Loucy (cell line): Measurements from ENCODE around the gene TNPO1.

Source experiments
- H2AFZ ChIP-seq: fragments of 200-600 bp; sonication (generic); 2 replicates; pipeline ENCODE4 v1.6.0; 2016; ENCODE audit warnings: antibody characterized with exemption, mild to moderate bottlenecking, low read length, moderate library complexity
- H3F3A ChIP-seq: fragments of 200-600 bp; 2 replicates; pipeline ENCODE4 v1.6.0; 2016; ENCODE audit warnings: antibody characterized with exemption, low read depth, mild to moderate bottlenecking
- H3K27me3 ChIP-seq: fragments of 200-600 bp; sonication (generic); 2 replicates; pipeline ENCODE4 v1.6.1; 2014; ENCODE audit warnings: low read length, mild to moderate bottlenecking; ENCODE audit not compliant: insufficient read depth, poor library complexity, severe bottlenecking
- H3K36me3 ChIP-seq: fragments of 200-600 bp; sonication (generic); 2 replicates; pipeline ENCODE4 v1.6.1; 2016; ENCODE audit warnings: low read length; ENCODE audit not compliant: insufficient read depth
- H3K4me1 ChIP-seq: fragments of 200-600 bp; sonication (generic); 2 replicates; pipeline ENCODE4 v1.5.1; 2014; ENCODE audit warnings: low read length, mild to moderate bottlenecking; ENCODE audit not compliant: insufficient read depth, poor library complexity, severe bottlenecking
- H3K4me2 ChIP-seq: fragments of 200-600 bp; sonication (generic); 2 replicates; pipeline ENCODE4 v1.6.0; 2014; ENCODE audit warnings: antibody characterized with exemption, low read length, low read depth, mild to moderate bottlenecking; ENCODE audit not compliant: poor library complexity, severe bottlenecking
- H3K4me3 ChIP-seq: fragments of 200-600 bp; sonication (generic); 2 replicates; pipeline ENCODE4 v1.5.1; 2014; ENCODE audit warnings: low read length, mild to moderate bottlenecking, mixed read lengths; ENCODE audit not compliant: poor library complexity, severe bottlenecking
- H3K79me2 ChIP-seq: fragments of 200-600 bp; sonication (generic); 2 replicates; pipeline ENCODE4 v1.6.1; 2014; ENCODE audit warnings: low read length; ENCODE audit not compliant: insufficient read depth
- H3K9ac ChIP-seq: fragments of 200-600 bp; sonication (generic); 2 replicates; pipeline ENCODE4 v1.6.0; 2014; ENCODE audit warnings: mild to moderate bottlenecking, low read depth, low read length, moderate library complexity; ENCODE audit not compliant: poor library complexity, severe bottlenecking
- H3K9me2 ChIP-seq: fragments of 200-600 bp; sonication (generic); replicated peaks from 2 replicates; pipeline ENCODE4 v1.6.1; 2016; ENCODE audit warnings: low read depth, low read length, mixed read lengths
- H3K9me3 ChIP-seq: fragments of 200-600 bp; sonication (generic); 2 replicates; pipeline ENCODE4 v1.6.1; 2014; ENCODE audit warnings: mild to moderate bottlenecking, antibody characterized with exemption, low read length, low read depth; ENCODE audit not compliant: insufficient read depth
- H4K20me1 ChIP-seq: fragments of 200-600 bp; sonication (generic); 2 replicates; pipeline ENCODE4 v1.6.0; 2014; ENCODE audit warnings: antibody characterized with exemption, low read length, mild to moderate bottlenecking; ENCODE audit not compliant: insufficient read depth, poor library complexity, severe bottlenecking
- CTCF ChIP-seq: fragments of 200-600 bp; sonication (generic); conservative IDR thresholded peaks from 2 replicates; pipeline ENCODE4 v1.5.1; 2014; ENCODE audit warnings: mild to moderate bottlenecking, antibody characterized with exemption, low read length
- EZH2phosphoT487 ChIP-seq: fragments of 200-600 bp; IDR thresholded peaks from 2 replicates; pipeline ENCODE4 v1.6.1; 2018; ENCODE audit warnings: antibody characterized with exemption, mild to moderate bottlenecking, moderate library complexity, borderline replicate concordance

TNPO1 gene

DNA sequence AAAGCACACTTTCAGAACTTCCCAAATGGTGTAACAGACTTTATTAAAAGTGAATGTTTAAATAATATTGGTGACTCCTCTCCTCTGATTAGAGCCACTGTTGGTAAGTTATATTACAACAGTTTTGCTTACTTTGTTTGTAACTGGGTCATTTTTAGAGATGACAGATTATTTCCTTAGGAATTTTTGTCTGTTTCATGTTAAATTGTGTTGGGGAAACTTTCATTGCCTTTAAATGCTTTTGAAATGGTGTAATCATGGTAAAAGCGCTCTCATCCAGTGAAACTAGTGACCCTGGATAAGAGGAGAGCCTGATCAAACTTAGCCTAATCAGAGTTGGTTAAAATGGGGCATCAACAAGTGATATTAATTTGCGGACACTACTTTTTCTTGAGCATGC lies 39.4 kb downstream of the TNPO1 start:
- H3K4me3 ChIP-seq = no peak overlapping the region
- no peak for TF ChIP-seq CTCF
- no peak for TF ChIP-seq EZH2phosphoT487
- no peaks in the 10 kb centered on the region for H3K9me3 ChIP-seq
- peaks cover 94% of the 10 kb centered on the region for H4K20me1 ChIP-seq
- H3F3A ChIP-seq = no peaks in the 10 kb centered on the region
- no peak overlapping the region for H2AFZ ChIP-seq
- peaks cover 52% of the 10 kb centered on the region for H3K36me3 ChIP-seq
- H3K4me1 ChIP-seq = peaks cover 51% of the 10 kb centered on the region
- H3K9me2 ChIP-seq = no peaks in the 10 kb centered on the region
- peaks cover 97% of the 10 kb centered on the region for H3K79me2 ChIP-seq
- H3K9ac ChIP-seq = no peak overlapping the region
- H3K4me2 ChIP-seq = peak overlapping the region; percentile 95
- H3K27me3 ChIP-seq = no peaks in the 10 kb centered on the region

DNA sequence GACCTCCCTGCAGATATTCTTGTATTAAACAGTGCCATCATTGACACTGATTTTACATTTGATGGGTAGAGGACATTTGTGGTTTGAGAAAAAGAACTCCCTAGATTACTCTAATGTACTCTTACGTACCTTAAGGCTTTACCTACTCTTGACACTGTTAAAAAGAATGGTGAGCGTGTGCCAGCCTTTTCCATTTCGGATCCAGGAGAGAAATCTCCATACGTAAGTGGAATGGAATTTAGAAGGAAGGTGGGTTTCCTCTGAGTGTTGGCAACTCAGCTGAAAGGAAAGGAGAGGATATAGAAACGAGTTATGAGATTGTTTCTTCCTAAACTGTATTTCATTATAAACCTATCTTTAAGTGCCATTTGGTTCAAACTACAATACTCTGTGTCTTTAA lies 40.9 kb downstream of the TNPO1 start:
- Histone ChIP-seq H3K4me1 (peaks cover 36% of the 10 kb centered on the region), H3K9ac (no peak overlapping the region), H3K27me3 (no peaks in the 10 kb centered on the region), H3F3A (no peaks in the 10 kb centered on the region), H3K9me2 (no peaks in the 10 kb centered on the region), H3K79me2 (peaks cover 94% of the 10 kb centered on the region), H2AFZ (no peak overlapping the region), H3K4me2 (peak overlapping the region; percentile 40), H3K36me3 (peaks cover 64% of the 10 kb centered on the region; the same call in 1 of the 2 replicates), H3K9me3 (no peaks in the 10 kb centered on the region), H4K20me1 (peaks cover 92% of the 10 kb centered on the region), H3K4me3 (peak overlapping the region; percentile 22)
- TF ChIP-seq EZH2phosphoT487 = no peak
- TF ChIP-seq CTCF = no peak

DNA sequence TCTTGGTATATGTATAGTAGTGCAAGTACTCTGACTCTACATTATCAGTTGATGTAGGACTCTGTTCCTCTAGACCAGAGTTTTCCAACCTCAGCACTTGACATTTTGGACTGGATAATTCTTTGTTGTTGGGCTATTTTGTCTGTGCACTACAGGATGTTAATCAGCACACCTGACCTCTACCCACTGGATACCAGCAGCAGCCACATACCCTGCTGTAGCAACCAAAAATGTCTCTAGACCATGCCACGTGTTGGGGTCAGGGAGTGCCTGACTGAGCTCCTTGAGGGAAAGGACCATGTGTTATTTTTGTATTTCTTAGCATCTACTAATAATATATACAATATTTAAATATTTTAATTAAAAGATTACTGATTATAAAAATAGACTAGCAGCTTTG lies 42.7 kb downstream of the TNPO1 start:
- Histone ChIP-seq H3K79me2 (peaks cover 77% of the 10 kb centered on the region), H3K4me3 (no peak overlapping the region), H3K4me2 (peak overlapping the region; percentile 14), H3K9ac (no peak overlapping the region), H3K9me3 (no peaks in the 10 kb centered on the region), H3K36me3 (peaks cover 77% of the 10 kb centered on the region; the same call in 1 of the 2 replicates), H3K9me2 (no peaks in the 10 kb centered on the region), H3K27me3 (no peaks in the 10 kb centered on the region), H3K4me1 (peaks cover 26% of the 10 kb centered on the region), H3F3A (no peaks in the 10 kb centered on the region), H2AFZ (no peak overlapping the region), H4K20me1 (peaks cover 86% of the 10 kb centered on the region)
- TF ChIP-seq CTCF (no peak), EZH2phosphoT487 (no peak)
